Left lung (tissue), 10 donors: Measurements from ENCODE around the gene SNRPA1. TPM values are rescaled to one million over a fixed set of nuclear protein-coding genes. Genes with fewer than 3 reads are reported as not detected.

Experiments used
- ATAC-seq: fragments of 200-7000 bp; cut with Tn5 transposase; one replicate; pipeline ENCODE4 v1.9.1; 2020; ENCODE audit warnings: moderate library complexity
- DNase-seq, 4 donors: peaks; one replicate each; pipeline ENCODE4 v3.0.0-alpha.2; 2013 to 2020
- H3K27ac ChIP-seq, 2 donors: fragments of 200-600 bp; sonication (generic) in 1 of 2; one replicate each; pipeline versions ENCODE4 v1.5.0 to v1.8.0; 2020 to 2021
- H3K27me3 ChIP-seq, 2 donors: fragments of 200-600 bp; sonication (generic) in 1 of 2; one replicate each; pipeline versions ENCODE4 v1.5.0 to v1.8.0; 2020 to 2021
- H3K36me3 ChIP-seq, 2 donors: fragments of 200-600 bp; sonication (generic) in 1 of 2; one replicate each; pipeline versions ENCODE4 v1.5.0 to v1.8.0; 2020 to 2021
- H3K4me1 ChIP-seq, 2 donors: fragments of 200-600 bp; one replicate each; pipeline ENCODE4 v1.8.0; 2021
- H3K4me3 ChIP-seq, 2 donors: fragments of 200-600 bp; sonication (generic) in 1 of 2; one replicate each; pipeline versions ENCODE4 v1.5.0 to v1.8.0; 2020 to 2021; ENCODE audit warnings: mild to moderate bottlenecking in 1 of 2
- H3K9me3 ChIP-seq, 2 donors: fragments of 200-600 bp; sonication (generic) in 1 of 2; one replicate each; pipeline versions ENCODE4 v1.5.0 to v1.8.0; 2020 to 2021
- CTCF ChIP-seq, 2 donors: fragments of 200-600 bp; sonication (generic) in 1 of 2; IDR thresholded peaks; one replicate each; pipeline versions ENCODE4 v1.5.0 to v1.8.0; 2021; ENCODE audit warnings: antibody characterized with exemption in 2 of 2
- intact Hi-C, 2 donors: fragments of 100-400 bp; cut with DNase I; formaldehyde crosslinking; loops; one replicate each; pipeline versions ENCODE4 v1.11.2 to v1.14.2; 2022
- polyA plus RNA-seq, 6 donors: library from polyadenylated mRNA; unstranded; fragments of 120-200 nt; gene quantifications; one replicate each; pipeline ENCODE4 v1.2.1, GENCODE V29; 2013; ENCODE audit not compliant: insufficient read length in 6 of 6
- total RNA-seq, 2 donors: library from RNA; stranded (reverse); fragmentation: NEBNext Ultra II Directional; extraction: Animal tissue kit (Norgen Biotek cat#: 25700); gene quantifications; one replicate each; pipeline ENCODE4 v1.2.1, GENCODE V29; 2021
- donor health status: DM: no; HTN: yes; CAD: no.
- donor health status: DM: no; HTN: no; CAD: no.

Gene SNRPA1
- total and polyA plus RNA-seq, 8 donors: 34.4 to 74.2 (median 61.8) TPM

- intact Hi-C loops: no loop called here
- no peak for TF ChIP-seq CTCF (IDR thresholded peaks at IDR 0.05)
Measured at GRCh38 chr15:101262551-101262950, 32.5 kb downstream of the SNRPA1 start.

GRCh38 chr15:101258238-101259144, 36.6 kb downstream of the SNRPA1 start:
- H3K27ac ChIP-seq: no peak overlapping the region
- H3K36me3 ChIP-seq: no peaks in the 10 kb centered on the region
- no peaks in the 10 kb centered on the region for H3K27me3 ChIP-seq
- H3K4me1 ChIP-seq: peaks cover 0 to 12% of the 10 kb centered on the region in 2 donors
- intact Hi-C loops: loop anchor here (5.0 to 10.0 kb wide), 3 partner anchors 171 to 244 kb away; no protein-coding TSS in a partner anchor
- H3K9me3 ChIP-seq: no peaks in the 10 kb centered on the region
- no peak overlapping the region for H3K4me3 ChIP-seq
- ATAC-seq: peak; percentile 88
- peak; percentile 77 to 78 for TF ChIP-seq CTCF (IDR thresholded peaks at IDR 0.05)
- peak in 2 of 4 donors; percentile 62 to 84 for DNase-seq

More at GRCh38 chr15:101262551-101262950, 32.5 kb downstream of the SNRPA1 start:
- DNase-seq (no peak), ATAC-seq (no peak)
- Histone ChIP-seq H3K27ac (no peak overlapping the region), H3K9me3 (no peaks in the 10 kb centered on the region), H3K27me3 (no peaks in the 10 kb centered on the region), H3K4me3 (no peak overlapping the region), H3K36me3 (no peaks in the 10 kb centered on the region), H3K4me1 (peaks cover 0 to 20% of the 10 kb centered on the region in 2 donors)

- no peaks in the 10 kb centered on the region for H3K36me3 ChIP-seq
- H3K4me3 ChIP-seq: no peak overlapping the region
- peaks cover 5 to 22% of the 10 kb centered on the region in 2 donors for H3K4me1 ChIP-seq
- intact Hi-C loops: loop anchor here (2.0 to 10.0 kb wide), 4 partner anchors 169 to 242 kb away; no protein-coding TSS in a partner anchor
- H3K9me3 ChIP-seq: no peaks in the 10 kb centered on the region
- ATAC-seq (no peak), DNase-seq (no peak)
- no peak overlapping the region for H3K27ac ChIP-seq
- no peaks in the 10 kb centered on the region for H3K27me3 ChIP-seq
- no peak for TF ChIP-seq CTCF (IDR thresholded peaks at IDR 0.05)
Measured at GRCh38 chr15:101256757-101257156, 38.3 kb downstream of the SNRPA1 start.

- Histone ChIP-seq H3K9me3 (no peaks in the 10 kb centered on the region), H3K4me1 (peaks cover 5 to 23% of the 10 kb centered on the region in 2 donors), H3K4me3 (no peak overlapping the region), H3K27ac (no peak overlapping the region), H3K27me3 (no peaks in the 10 kb centered on the region), H3K36me3 (no peaks in the 10 kb centered on the region)
- DNase-seq: peak in 1 of 4 donors; percentile 58
- peak; percentile 58 for ATAC-seq
- TF ChIP-seq CTCF (IDR thresholded peaks at IDR 0.05): no peak
- intact Hi-C loops: loop anchor here (2.0 to 10.0 kb wide), 4 partner anchors 168 to 241 kb away; no protein-coding TSS in a partner anchor
Measured at GRCh38 chr15:101255615-101256241, 39.3 kb downstream of the SNRPA1 start.

- no peaks in the 10 kb centered on the region for H3K36me3 ChIP-seq
- TF ChIP-seq CTCF (IDR thresholded peaks at IDR 0.05): no peak
- ATAC-seq: no peak
- peak in 1 of 4 donors; percentile 56 for DNase-seq
- intact Hi-C loops: loop anchor here (5.0 to 10.0 kb wide), 3 partner anchors 168 to 240 kb away; no protein-coding TSS in a partner anchor
- no peaks in the 10 kb centered on the region for H3K9me3 ChIP-seq
- peaks cover 5 to 30% of the 10 kb centered on the region in 2 donors for H3K4me1 ChIP-seq
- H3K27me3 ChIP-seq: no peaks in the 10 kb centered on the region
- no peak overlapping the region for H3K27ac ChIP-seq
- H3K4me3 ChIP-seq: no peak overlapping the region
Measured at GRCh38 chr15:101255051-101255395, 40.0 kb downstream of the SNRPA1 start.
